Upper lobe of left lung (tissue), 4 donors: ENCODE data around the gene TLN1.

ENCODE experiments used
- CTCF ChIP-seq, 6 experiments: fragments of 450-650 bp in 4 of 6; fragments of 200-600 bp in 2 of 6; sonication (generic) in 2 of 6; IDR thresholded peaks; one replicate each; pipeline ENCODE4 v1.5.1; 2016 to 2019; ENCODE audit warnings: antibody characterized with exemption in 6 of 6
- EP300 ChIP-seq, 4 donors: sonication (generic); formaldehyde crosslinking; IDR thresholded peaks; one replicate each; pipeline ENCODE4 v1.5.1; 2017; ENCODE audit warnings: antibody characterized with exemption in 4 of 4, control low read depth in 2 of 4

- TF ChIP-seq EP300 (IDR thresholded peaks at IDR 0.05) (no peak), CTCF (IDR thresholded peaks at IDR 0.05) (no peak)
These were observed 11.5 kb upstream of the TLN1 start for GRCh38 chr9:35743452-35743851.
